SK-N-SH (cell line): ENCODE measurements around the gene DTNA. TPM values are rescaled to one million over a fixed set of nuclear protein-coding genes. Genes with fewer than 3 reads are reported as not detected.

Source experiments
- CTCF ChIA-PET: fragments of 300-600, 350-600 bp; formaldehyde crosslinking; extraction: SDS; loops from one replicate; lab custom pipeline; 2021; lab: Yijun Ruan, JAX
- POLR2A ChIA-PET: fragments of 350-600 bp; sonication (Branson Sonifier 250); formaldehyde crosslinking; extraction: SDS; loops from one replicate; lab custom pipeline; 2020; ENCODE audit warnings: antibody characterized with exemption, inconsistent platforms; lab: Yijun Ruan, JAX
- DNase-seq: peaks from one replicate; pipeline ENCODE4 v3.0.0; 2012
- H2AFZ ChIP-seq: fragments of 200-600 bp; sonication (generic); 2 replicates; pipeline ENCODE4 v1.8.1; 2016; ENCODE audit warnings: antibody characterized with exemption, mild to moderate bottlenecking, low read depth
- H3F3A ChIP-seq: fragments of 200-600 bp; sonication (generic); replicated peaks from 2 replicates; pipeline ENCODE3; 2016; ENCODE audit warnings: antibody characterized with exemption, mild to moderate bottlenecking; ENCODE audit not compliant: insufficient read depth
- H3K27ac ChIP-seq, 2 experiments: fragments of 200-500 bp in 1 of 2; fragments of 200-600 bp in 1 of 2; sonication (Bioruptor generic) in 1 of 2; sonication (generic), shearing (Covaris generic) in 1 of 2; 2 replicates each; pipeline versions ENCODE4 v1.5.1 to v1.6.1; 2014 to 2016; ENCODE audit warnings: low read depth in 2 of 2, inconsistent platforms in 1 of 2, low read length in 1 of 2, mild to moderate bottlenecking in 1 of 2, mixed read lengths in 1 of 2
- H3K27me3 ChIP-seq: fragments of 200-600 bp; sonication (generic), shearing (Covaris generic); 2 replicates; pipeline ENCODE4 v1.6.1; 2016; ENCODE audit warnings: mixed run types; ENCODE audit not compliant: insufficient read depth
- H3K36me3 ChIP-seq, 2 experiments: fragments of 200-500 bp in 1 of 2; fragments of 200-600 bp in 1 of 2; sonication (Bioruptor generic) in 1 of 2; sonication (generic) in 1 of 2; replicated peaks in 1 of 2; 2 replicates each; pipeline versions ENCODE3 to v1.5.1; 2014 to 2016; ENCODE audit warnings: low read length in 1 of 2, mild to moderate bottlenecking in 1 of 2; ENCODE audit not compliant: insufficient read depth in 2 of 2, control insufficient read depth in 1 of 2
- H3K4me1 ChIP-seq, 2 experiments: fragments of 200-500 bp in 1 of 2; fragments of 200-600 bp in 1 of 2; sonication (Bioruptor generic) in 1 of 2; sonication (generic), shearing (Covaris generic) in 1 of 2; 2 replicates each; pipeline versions ENCODE4 v1.5.1 to v1.6.1; 2014 to 2016; ENCODE audit warnings: low read depth in 1 of 2, low read length in 1 of 2, mixed run types in 1 of 2; ENCODE audit not compliant: insufficient read depth in 2 of 2, control insufficient read depth in 1 of 2
- H3K4me2 ChIP-seq: fragments of 200-600 bp; sonication (generic), shearing (Covaris generic); 2 replicates; pipeline ENCODE4 v1.6.1; 2017; ENCODE audit warnings: mixed run types
- H3K4me3 ChIP-seq, 2 experiments: fragments of 200-500 bp in 1 of 2; fragments of 200-600 bp in 1 of 2; sonication (Bioruptor generic) in 1 of 2; sonication (generic), shearing (Covaris generic) in 1 of 2; 2 replicates each; pipeline versions ENCODE4 v1.5.1 to v1.8.1; 2014 to 2016; ENCODE audit warnings: low read depth in 2 of 2, inconsistent platforms in 1 of 2, low read length in 1 of 2, mild to moderate bottlenecking in 1 of 2, mixed read lengths in 1 of 2, moderate library complexity in 1 of 2
- H3K79me2 ChIP-seq: fragments of 200-600 bp; sonication (generic); 2 replicates; pipeline ENCODE4 v1.8.1; 2017; ENCODE audit warnings: mild to moderate bottlenecking; ENCODE audit not compliant: insufficient read depth
- H3K9ac ChIP-seq: fragments of 200-600 bp; sonication (generic); 2 replicates; pipeline ENCODE4 v1.6.1; 2017; ENCODE audit warnings: mixed run types
- H3K9me2 ChIP-seq: fragments of 200-600 bp; sonication (generic); 2 replicates; pipeline ENCODE4 v1.6.1; 2017; ENCODE audit warnings: mixed run types
- H3K9me3 ChIP-seq: fragments of 200-600 bp; sonication (generic); 2 replicates; pipeline ENCODE4 v1.6.1; 2017; ENCODE audit warnings: mixed run types, mild to moderate bottlenecking, moderate library complexity
- H4K20me1 ChIP-seq: fragments of 200-600 bp; sonication (generic); 2 replicates; pipeline ENCODE4 v1.6.1; 2017; ENCODE audit warnings: mild to moderate bottlenecking, mixed run types; ENCODE audit not compliant: insufficient read depth
- CHD2 ChIP-seq: fragments of 150-350 bp; IDR thresholded peaks from 2 replicates; pipeline ENCODE4 v1.6.1; 2018; ENCODE audit warnings: low read length; ENCODE audit not compliant: partially characterized antibody
- EP300 ChIP-seq, 2 experiments: IDR thresholded peaks; 2 replicates each; pipeline versions ENCODE4 v1.4.0 to v1.6.1; 2012; ENCODE audit warnings: borderline replicate concordance in 1 of 2, low read depth in 1 of 2, low read length in 1 of 2
- FOSL2 ChIP-seq: IDR thresholded peaks from 2 replicates; pipeline ENCODE4 v1.4.0; 2012; ENCODE audit warnings: low read depth, mild to moderate bottlenecking, moderate library complexity, borderline replicate concordance
- FOXJ3 ChIP-seq: sonication (generic); formaldehyde crosslinking; IDR thresholded peaks from 2 replicates; pipeline ENCODE4 v1.5.1; 2020; ENCODE audit warnings: mild to moderate bottlenecking, missing genetic modification reagents
- JUND ChIP-seq: IDR thresholded peaks from 2 replicates; pipeline ENCODE4 v1.4.0; 2012
- MEF2A ChIP-seq: IDR thresholded peaks from 2 replicates; pipeline ENCODE4 v1.4.0; 2012; ENCODE audit warnings: low read depth, borderline replicate concordance
- MXI1 ChIP-seq: IDR thresholded peaks from 2 replicates; pipeline ENCODE4 v1.6.1; 2012; ENCODE audit warnings: mild to moderate bottlenecking, low read depth, low read length, improper control_type of control experiment
- POLR2AphosphoS5 ChIP-seq: IDR thresholded peaks from 2 replicates; pipeline ENCODE4 v1.6.1; 2012; ENCODE audit warnings: low read depth, low read length
- RCOR1 ChIP-seq: fragments of 150-350 bp; IDR thresholded peaks from 2 replicates; pipeline ENCODE4 v1.6.1; 2017; ENCODE audit warnings: antibody characterized with exemption, low read length
- RFX5 ChIP-seq: IDR thresholded peaks from 2 replicates; pipeline ENCODE4 v1.6.1; 2012; ENCODE audit warnings: mild to moderate bottlenecking, improper control_type of control experiment, low read length
- RXRA ChIP-seq: IDR thresholded peaks from 2 replicates; pipeline ENCODE4 v1.4.0; 2012; ENCODE audit warnings: low read depth, mild to moderate bottlenecking, borderline replicate concordance
- TCF12 ChIP-seq: IDR thresholded peaks from 2 replicates; pipeline ENCODE4 v1.4.0; 2012
- WGBS: methylation state at CpG from one replicate; pipeline ENCODE4 v1.1.6; 2017; ENCODE audit warnings: low lambda C conversion rate; 5-methylcytosine and 5-hydroxymethylcytosine counted together
- polyA plus RNA-seq, 3 experiments: library from polyadenylated mRNA; depleted of rRNA; stranded (reverse); fragments of >200 nt; gene quantifications; 2 replicates each; pipeline ENCODE4 v1.2.3, GENCODE V29; 2012
- TF ChIP-seq, protein P1 (sequence below): IDR thresholded peaks from 2 replicates; pipeline ENCODE4 v1.4.0; 2012; ENCODE audit warnings: low read depth, borderline replicate concordance
- TF ChIP-seq, protein P2 (sequence below): fragments of 150-350 bp; IDR thresholded peaks from 2 replicates; pipeline ENCODE4 v1.6.1; 2016; ENCODE audit warnings: mild to moderate bottlenecking, low read depth, low read length
- TF ChIP-seq, protein P3 (sequence below): IDR thresholded peaks from 2 replicates; pipeline ENCODE4 v1.6.1; 2012; ENCODE audit warnings: mild to moderate bottlenecking, low read depth, low read length, moderate library complexity
- TF ChIP-seq, protein P4 (sequence below): fragments of 200-600 bp; sonication (generic); IDR thresholded peaks from 2 replicates; pipeline ENCODE4 v1.6.1; 2017; ENCODE audit warnings: antibody characterized with exemption, mild to moderate bottlenecking, moderate library complexity
- TF ChIP-seq, protein P5 (sequence below): IDR thresholded peaks from 2 replicates; pipeline ENCODE4 v1.4.0; 2012; ENCODE audit warnings: low read depth

Gene DTNA
- polyA plus RNA-seq, 1 of the 3 experiments (the other 2 are of a cell fraction): 7.9 TPM

DNA sequence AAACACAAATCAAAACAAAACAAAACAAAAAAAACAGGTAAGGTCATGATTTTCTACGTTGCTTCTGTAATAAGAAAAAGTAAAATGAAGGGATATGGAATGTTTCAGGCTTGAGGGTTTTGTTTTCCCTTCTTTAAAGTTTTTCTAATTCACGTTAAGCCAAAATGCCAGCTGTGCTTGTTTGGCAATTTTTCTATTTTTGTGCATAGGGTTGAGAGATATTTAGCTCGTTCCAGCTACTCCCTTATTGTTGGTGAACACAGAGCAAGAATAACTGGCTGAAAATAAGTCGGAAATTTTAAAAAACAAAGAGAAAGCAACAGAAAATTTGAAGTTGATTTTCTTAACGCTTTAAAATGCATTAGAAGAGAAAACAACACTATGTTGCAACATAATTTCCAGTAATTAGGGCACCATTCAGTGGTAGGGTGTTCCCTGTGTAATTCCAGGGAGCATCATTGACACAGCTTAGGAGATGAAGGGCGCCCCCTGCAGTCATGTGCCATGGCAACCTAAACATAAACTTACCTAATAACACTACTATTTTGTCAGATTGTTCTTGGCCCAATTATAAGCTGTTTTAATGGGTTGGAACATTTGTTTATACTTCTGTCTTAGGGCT is 99.5 kb downstream of the DTNA start (continued):
- TF ChIP-seq, protein P1, sequence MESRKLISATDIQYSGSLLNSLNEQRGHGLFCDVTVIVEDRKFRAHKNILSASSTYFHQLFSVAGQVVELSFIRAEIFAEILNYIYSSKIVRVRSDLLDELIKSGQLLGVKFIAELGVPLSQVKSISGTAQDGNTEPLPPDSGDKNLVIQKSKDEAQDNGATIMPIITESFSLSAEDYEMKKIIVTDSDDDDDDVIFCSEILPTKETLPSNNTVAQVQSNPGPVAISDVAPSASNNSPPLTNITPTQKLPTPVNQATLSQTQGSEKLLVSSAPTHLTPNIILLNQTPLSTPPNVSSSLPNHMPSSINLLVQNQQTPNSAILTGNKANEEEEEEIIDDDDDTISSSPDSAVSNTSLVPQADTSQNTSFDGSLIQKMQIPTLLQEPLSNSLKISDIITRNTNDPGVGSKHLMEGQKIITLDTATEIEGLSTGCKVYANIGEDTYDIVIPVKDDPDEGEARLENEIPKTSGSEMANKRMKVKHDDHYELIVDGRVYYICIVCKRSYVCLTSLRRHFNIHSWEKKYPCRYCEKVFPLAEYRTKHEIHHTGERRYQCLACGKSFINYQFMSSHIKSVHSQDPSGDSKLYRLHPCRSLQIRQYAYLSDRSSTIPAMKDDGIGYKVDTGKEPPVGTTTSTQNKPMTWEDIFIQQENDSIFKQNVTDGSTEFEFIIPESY: no peak
- TF ChIP-seq MEF2A (no peak), FOSL2 (no peak)
- TF ChIP-seq, protein P2, sequence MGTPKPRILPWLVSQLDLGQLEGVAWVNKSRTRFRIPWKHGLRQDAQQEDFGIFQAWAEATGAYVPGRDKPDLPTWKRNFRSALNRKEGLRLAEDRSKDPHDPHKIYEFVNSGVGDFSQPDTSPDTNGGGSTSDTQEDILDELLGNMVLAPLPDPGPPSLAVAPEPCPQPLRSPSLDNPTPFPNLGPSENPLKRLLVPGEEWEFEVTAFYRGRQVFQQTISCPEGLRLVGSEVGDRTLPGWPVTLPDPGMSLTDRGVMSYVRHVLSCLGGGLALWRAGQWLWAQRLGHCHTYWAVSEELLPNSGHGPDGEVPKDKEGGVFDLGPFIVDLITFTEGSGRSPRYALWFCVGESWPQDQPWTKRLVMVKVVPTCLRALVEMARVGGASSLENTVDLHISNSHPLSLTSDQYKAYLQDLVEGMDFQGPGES: no peak

DNA sequence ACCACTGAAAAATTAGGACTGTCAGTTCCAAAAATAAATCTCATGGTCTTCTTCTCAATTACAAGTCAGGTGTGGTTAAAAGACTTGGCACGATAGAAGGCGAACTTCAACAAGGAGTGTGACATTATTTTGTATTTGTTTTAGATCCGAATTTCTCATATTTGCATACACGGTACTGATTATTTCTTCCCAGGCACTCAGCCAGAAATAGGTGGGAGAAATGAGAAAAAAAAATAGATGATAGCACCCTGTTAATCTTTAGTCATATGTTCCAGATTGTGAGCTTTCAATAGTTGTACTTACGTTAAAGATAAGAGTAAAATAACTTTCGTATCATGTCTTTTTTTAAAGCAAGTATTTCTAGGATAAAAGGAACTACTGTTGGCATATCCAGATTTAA is 106.1 kb downstream of the DTNA start:
- H3K9me3 ChIP-seq: no peaks in the 10 kb centered on the region
- 90% methylated on average over 6 of the region's 6 CpGs for WGBS
- no peak overlapping the region for H3K4me3 ChIP-seq
- no peaks in the 10 kb centered on the region for H3F3A ChIP-seq
- no peak overlapping the region for H3K9ac ChIP-seq
- H3K27me3 ChIP-seq: no peaks in the 10 kb centered on the region
- DNase-seq: no peak
- H3K79me2 ChIP-seq: no peaks in the 10 kb centered on the region
- CTCF ChIA-PET: interaction anchor here (1.3 kb wide), 1 partner anchor 328 kb away, joined by 4 read pairs; no protein-coding TSS in a partner anchor
- POLR2A ChIA-PET: no interaction called here
- no peak overlapping the region for H3K4me2 ChIP-seq
- no peaks in the 10 kb centered on the region for H4K20me1 ChIP-seq
- no peak for TF ChIP-seq RXRA
- H3K36me3 ChIP-seq: no peaks in the 10 kb centered on the region
- H3K27ac ChIP-seq: no peak overlapping the region
- H3K4me1 ChIP-seq: no peaks in the 10 kb centered on the region
- no peaks in the 10 kb centered on the region for H3K9me2 ChIP-seq
- H2AFZ ChIP-seq: no peak overlapping the region

DNA sequence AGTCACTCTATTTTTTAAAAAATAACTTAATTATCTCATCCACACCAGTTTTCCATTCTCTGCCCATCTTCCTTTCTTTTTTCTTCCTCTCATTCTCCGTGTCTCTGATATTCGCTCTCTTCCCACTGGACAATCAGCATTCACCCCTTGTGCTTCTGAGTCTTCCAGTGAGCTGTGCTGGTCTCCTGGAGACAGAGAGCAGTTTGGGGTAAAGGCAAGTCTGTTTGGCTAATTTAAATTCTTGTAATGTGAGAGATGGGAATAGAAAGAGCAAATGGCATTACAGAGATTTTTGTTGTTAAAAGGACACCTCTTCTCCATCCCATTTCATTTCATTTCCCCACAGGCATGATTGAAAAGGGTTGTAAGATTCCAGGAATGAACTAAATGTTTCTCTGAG is 107.5 kb downstream of the DTNA start:
- DNase-seq: no peak
- Histone ChIP-seq H3K36me3 (peaks cover 0 to 2% of the 10 kb centered on the region in 2 experiments), H3K79me2 (no peaks in the 10 kb centered on the region), H3K4me2 (no peak overlapping the region)
- TF ChIP-seq, protein P3, sequence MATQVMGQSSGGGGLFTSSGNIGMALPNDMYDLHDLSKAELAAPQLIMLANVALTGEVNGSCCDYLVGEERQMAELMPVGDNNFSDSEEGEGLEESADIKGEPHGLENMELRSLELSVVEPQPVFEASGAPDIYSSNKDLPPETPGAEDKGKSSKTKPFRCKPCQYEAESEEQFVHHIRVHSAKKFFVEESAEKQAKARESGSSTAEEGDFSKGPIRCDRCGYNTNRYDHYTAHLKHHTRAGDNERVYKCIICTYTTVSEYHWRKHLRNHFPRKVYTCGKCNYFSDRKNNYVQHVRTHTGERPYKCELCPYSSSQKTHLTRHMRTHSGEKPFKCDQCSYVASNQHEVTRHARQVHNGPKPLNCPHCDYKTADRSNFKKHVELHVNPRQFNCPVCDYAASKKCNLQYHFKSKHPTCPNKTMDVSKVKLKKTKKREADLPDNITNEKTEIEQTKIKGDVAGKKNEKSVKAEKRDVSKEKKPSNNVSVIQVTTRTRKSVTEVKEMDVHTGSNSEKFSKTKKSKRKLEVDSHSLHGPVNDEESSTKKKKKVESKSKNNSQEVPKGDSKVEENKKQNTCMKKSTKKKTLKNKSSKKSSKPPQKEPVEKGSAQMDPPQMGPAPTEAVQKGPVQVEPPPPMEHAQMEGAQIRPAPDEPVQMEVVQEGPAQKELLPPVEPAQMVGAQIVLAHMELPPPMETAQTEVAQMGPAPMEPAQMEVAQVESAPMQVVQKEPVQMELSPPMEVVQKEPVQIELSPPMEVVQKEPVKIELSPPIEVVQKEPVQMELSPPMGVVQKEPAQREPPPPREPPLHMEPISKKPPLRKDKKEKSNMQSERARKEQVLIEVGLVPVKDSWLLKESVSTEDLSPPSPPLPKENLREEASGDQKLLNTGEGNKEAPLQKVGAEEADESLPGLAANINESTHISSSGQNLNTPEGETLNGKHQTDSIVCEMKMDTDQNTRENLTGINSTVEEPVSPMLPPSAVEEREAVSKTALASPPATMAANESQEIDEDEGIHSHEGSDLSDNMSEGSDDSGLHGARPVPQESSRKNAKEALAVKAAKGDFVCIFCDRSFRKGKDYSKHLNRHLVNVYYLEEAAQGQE: no peak
- TF ChIP-seq, protein P4, sequence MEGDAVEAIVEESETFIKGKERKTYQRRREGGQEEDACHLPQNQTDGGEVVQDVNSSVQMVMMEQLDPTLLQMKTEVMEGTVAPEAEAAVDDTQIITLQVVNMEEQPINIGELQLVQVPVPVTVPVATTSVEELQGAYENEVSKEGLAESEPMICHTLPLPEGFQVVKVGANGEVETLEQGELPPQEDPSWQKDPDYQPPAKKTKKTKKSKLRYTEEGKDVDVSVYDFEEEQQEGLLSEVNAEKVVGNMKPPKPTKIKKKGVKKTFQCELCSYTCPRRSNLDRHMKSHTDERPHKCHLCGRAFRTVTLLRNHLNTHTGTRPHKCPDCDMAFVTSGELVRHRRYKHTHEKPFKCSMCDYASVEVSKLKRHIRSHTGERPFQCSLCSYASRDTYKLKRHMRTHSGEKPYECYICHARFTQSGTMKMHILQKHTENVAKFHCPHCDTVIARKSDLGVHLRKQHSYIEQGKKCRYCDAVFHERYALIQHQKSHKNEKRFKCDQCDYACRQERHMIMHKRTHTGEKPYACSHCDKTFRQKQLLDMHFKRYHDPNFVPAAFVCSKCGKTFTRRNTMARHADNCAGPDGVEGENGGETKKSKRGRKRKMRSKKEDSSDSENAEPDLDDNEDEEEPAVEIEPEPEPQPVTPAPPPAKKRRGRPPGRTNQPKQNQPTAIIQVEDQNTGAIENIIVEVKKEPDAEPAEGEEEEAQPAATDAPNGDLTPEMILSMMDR: no peak
- TF ChIP-seq RFX5 (no peak), FOXJ3 (no peak), TCF12 (no peak), CHD2 (no peak), RCOR1 (no peak), MXI1 (no peak), JUND (no peak), POLR2AphosphoS5 (no peak), EP300 (IDR thresholded peaks at IDR 0.05; ENCODE audit: borderline replicate concordance in 1 of 2, low read depth in 1 of 2, low read length in 1 of 2) (no peak)
- TF ChIP-seq, protein P5, sequence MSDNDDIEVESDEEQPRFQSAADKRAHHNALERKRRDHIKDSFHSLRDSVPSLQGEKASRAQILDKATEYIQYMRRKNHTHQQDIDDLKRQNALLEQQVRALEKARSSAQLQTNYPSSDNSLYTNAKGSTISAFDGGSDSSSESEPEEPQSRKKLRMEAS: no peak
- TF ChIP-seq, all 33 proteins: peak for 0
- H3K27me3 ChIP-seq: no peaks in the 10 kb centered on the region
- H3K9me3 ChIP-seq: no peaks in the 10 kb centered on the region
- no peaks in the 10 kb centered on the region for H3K4me1 ChIP-seq
- H3F3A ChIP-seq: no peaks in the 10 kb centered on the region
- no peak overlapping the region for H2AFZ ChIP-seq
- CTCF ChIA-PET: interaction anchor here (0.7 to 1.3 kb wide), 2 partner anchors 8 to 326 kb away, joined by 3 to 4 read pairs; no protein-coding TSS in a partner anchor
- POLR2A ChIA-PET: no interaction called here
- H3K9ac ChIP-seq: no peak overlapping the region
- H4K20me1 ChIP-seq: no peaks in the 10 kb centered on the region
- H3K27ac ChIP-seq: no peak overlapping the region
- WGBS: 90% methylated on average over 2 of the region's 2 CpGs
- no peak overlapping the region for H3K4me3 ChIP-seq
- no peaks in the 10 kb centered on the region for H3K9me2 ChIP-seq
